IPS-18a (cell line): ENCODE data around the gene MAGIX.

Experiments used
- H3K27ac ChIP-seq: one replicate; pipeline ENCODE4 v1.5.1; 2013; ENCODE audit warnings: low read length
- H3K27me3 ChIP-seq: one replicate; pipeline ENCODE4 v1.6.1; 2013; ENCODE audit warnings: mild to moderate bottlenecking, low read length; ENCODE audit not compliant: control insufficient read depth, insufficient read depth
- H3K36me3 ChIP-seq: one replicate; pipeline ENCODE4 v1.6.1; 2013; ENCODE audit warnings: low read depth, low read length; ENCODE audit not compliant: control insufficient read depth
- H3K4me1 ChIP-seq: one replicate; pipeline ENCODE4 v1.6.1; 2013; ENCODE audit warnings: low read depth, low read length; ENCODE audit not compliant: control insufficient read depth
- H3K4me3 ChIP-seq: one replicate; pipeline ENCODE4 v1.5.1; 2013; ENCODE audit warnings: low read length
- H3K9ac ChIP-seq: one replicate; pipeline ENCODE4 v1.6.1; 2013; ENCODE audit warnings: mild to moderate bottlenecking, low read length, moderate library complexity
- H3K9me3 ChIP-seq: one replicate; pipeline ENCODE4 v1.6.1; 2013; ENCODE audit warnings: low read depth, low read length; ENCODE audit not compliant: control insufficient read depth

MAGIX gene

GRCh38 chrX:49199906-49200771, 37.6 kb downstream of the MAGIX start, which contains the start of gene SYP:
SYP (minus strand) TSS chrX:49200193; CDS start chrX:49200186, 7 bp downstream.
- Histone ChIP-seq H3K9me3 (peaks cover 4% of the 10 kb centered on the region), H3K36me3 (no peaks in the 10 kb centered on the region), H3K27me3 (no peaks in the 10 kb centered on the region), H3K4me1 (no peaks in the 10 kb centered on the region), H3K4me3 (peak within 1 kb of the TSS; percentile 56), H3K9ac (no peak within 1 kb of the TSS), H3K27ac (no peak within 1 kb of the TSS)

GRCh38 chrX:49202022-49202421, 39.5 kb downstream of the MAGIX start:
- Histone ChIP-seq H3K27me3 (no peaks in the 10 kb centered on the region), H3K27ac (no peak overlapping the region), H3K9me3 (peaks cover 8% of the 10 kb centered on the region), H3K9ac (no peak overlapping the region), H3K36me3 (no peaks in the 10 kb centered on the region), H3K4me3 (no peak overlapping the region), H3K4me1 (no peaks in the 10 kb centered on the region)

- no peaks in the 10 kb centered on the region for H3K27me3 ChIP-seq
- H3K36me3 ChIP-seq = no peaks in the 10 kb centered on the region
- H3K4me3 ChIP-seq = no peak overlapping the region
- no peak overlapping the region for H3K9ac ChIP-seq
- no peaks in the 10 kb centered on the region for H3K4me1 ChIP-seq
- no peak overlapping the region for H3K27ac ChIP-seq
- peaks cover 4% of the 10 kb centered on the region for H3K9me3 ChIP-seq
Measured at GRCh38 chrX:49203536-49203935, 41.0 kb downstream of the MAGIX start.

GRCh38 chrX:49204017-49204416, 41.5 kb downstream of the MAGIX start:
- H3K9me3 ChIP-seq = peaks cover 4% of the 10 kb centered on the region
- no peak overlapping the region for H3K27ac ChIP-seq
- H3K4me3 ChIP-seq = no peak overlapping the region
- no peaks in the 10 kb centered on the region for H3K36me3 ChIP-seq
- no peaks in the 10 kb centered on the region for H3K27me3 ChIP-seq
- H3K9ac ChIP-seq = no peak overlapping the region
- no peaks in the 10 kb centered on the region for H3K4me1 ChIP-seq

- H3K27ac ChIP-seq = no peak overlapping the region
- no peaks in the 10 kb centered on the region for H3K36me3 ChIP-seq
- H3K27me3 ChIP-seq = no peaks in the 10 kb centered on the region
- H3K9me3 ChIP-seq = peaks cover 4% of the 10 kb centered on the region
- no peak overlapping the region for H3K4me3 ChIP-seq
- H3K4me1 ChIP-seq = no peaks in the 10 kb centered on the region
- no peak overlapping the region for H3K9ac ChIP-seq
Measured at GRCh38 chrX:49204709-49205108, 42.2 kb downstream of the MAGIX start.

- H3K9ac ChIP-seq = no peak overlapping the region
- no peaks in the 10 kb centered on the region for H3K36me3 ChIP-seq
- no peak overlapping the region for H3K27ac ChIP-seq
- no peak overlapping the region for H3K4me3 ChIP-seq
- no peaks in the 10 kb centered on the region for H3K4me1 ChIP-seq
- H3K9me3 ChIP-seq = peaks cover 4% of the 10 kb centered on the region
- no peaks in the 10 kb centered on the region for H3K27me3 ChIP-seq
Measured at GRCh38 chrX:49205443-49205842, 42.9 kb downstream of the MAGIX start.

- no peaks in the 10 kb centered on the region for H3K4me1 ChIP-seq
- H3K9ac ChIP-seq = no peak overlapping the region
- no peak overlapping the region for H3K27ac ChIP-seq
- no peak overlapping the region for H3K4me3 ChIP-seq
- no peaks in the 10 kb centered on the region for H3K36me3 ChIP-seq
- peaks cover 4% of the 10 kb centered on the region for H3K9me3 ChIP-seq
- H3K27me3 ChIP-seq = no peaks in the 10 kb centered on the region
Measured at GRCh38 chrX:49206543-49206942, 44.0 kb downstream of the MAGIX start.

- peaks cover 4% of the 10 kb centered on the region for H3K9me3 ChIP-seq
Measured at GRCh38 chrX:49208399-49208798, 45.8 kb downstream of the MAGIX start.

GRCh38 chrX:49209434-49210251, 47.1 kb downstream of the MAGIX start:
- H3K4me1 ChIP-seq = no peaks in the 10 kb centered on the region
- peaks cover 4% of the 10 kb centered on the region for H3K9me3 ChIP-seq
- no peak overlapping the region for H3K9ac ChIP-seq
- no peaks in the 10 kb centered on the region for H3K36me3 ChIP-seq
- H3K4me3 ChIP-seq = no peak overlapping the region
- no peaks in the 10 kb centered on the region for H3K27me3 ChIP-seq
- H3K27ac ChIP-seq = no peak overlapping the region

More at GRCh38 chrX:49208399-49208798, 45.8 kb downstream of the MAGIX start:
- no peak overlapping the region for H3K9ac ChIP-seq
- H3K4me3 ChIP-seq = no peak overlapping the region
- no peaks in the 10 kb centered on the region for H3K4me1 ChIP-seq
- H3K36me3 ChIP-seq = no peaks in the 10 kb centered on the region
- H3K27ac ChIP-seq = no peak overlapping the region
- H3K27me3 ChIP-seq = no peaks in the 10 kb centered on the region

- Histone ChIP-seq H3K27ac (no peak overlapping the region), H3K9me3 (peaks cover 4% of the 10 kb centered on the region), H3K4me1 (no peaks in the 10 kb centered on the region), H3K9ac (no peak overlapping the region), H3K4me3 (no peak overlapping the region), H3K36me3 (no peaks in the 10 kb centered on the region), H3K27me3 (no peaks in the 10 kb centered on the region)
Measured at GRCh38 chrX:49210406-49210805, 47.8 kb downstream of the MAGIX start.

- H3K9me3 ChIP-seq = no peaks in the 10 kb centered on the region
- no peaks in the 10 kb centered on the region for H3K4me1 ChIP-seq
- no peaks in the 10 kb centered on the region for H3K27me3 ChIP-seq
- no peak overlapping the region for H3K4me3 ChIP-seq
- H3K36me3 ChIP-seq = no peaks in the 10 kb centered on the region
- H3K27ac ChIP-seq = no peak overlapping the region
- H3K9ac ChIP-seq = no peak overlapping the region
Measured at GRCh38 chrX:49211074-49211473, 48.5 kb downstream of the MAGIX start.
